AG04450 (cell line): Measurements from ENCODE around the gene CLCN1. TPM values are rescaled to one million over a fixed set of nuclear protein-coding genes. Genes with fewer than 3 reads are reported as not detected.
"Not testable (repeated sequence)": the region's sequence is repeated elsewhere in the genome, so short reads cannot be mapped to it uniquely, and the experiment has no call there.

Experiments
- CTCF ChIA-PET: fragments of 300-600, 350-600 bp; formaldehyde crosslinking; extraction: SDS; loops from one replicate; lab custom pipeline; 2022; ENCODE audit warnings: antibody characterized with exemption, inconsistent platforms; lab: Charles Lee
- POLR2A ChIA-PET: fragments of 350-600 bp; formaldehyde crosslinking; extraction: SDS; loops from one replicate; lab custom pipeline; 2021; ENCODE audit warnings: antibody characterized with exemption, inconsistent platforms; lab: Yijun Ruan, JAX
- DNase-seq: peaks from one replicate; pipeline ENCODE4 v3.0.0-alpha.2; 2011; ENCODE audit warnings: low read depth, low spot score
- H3K27ac ChIP-seq: one replicate; pipeline ENCODE4 v1.5.1; 2012; ENCODE audit warnings: low read depth, low read length, control low read depth
- H3K27me3 ChIP-seq: one replicate; pipeline ENCODE4 v1.6.0; 2012; ENCODE audit warnings: low read length; ENCODE audit not compliant: control insufficient read depth, insufficient read depth
- H3K4me3 ChIP-seq: 2 replicates; pipeline ENCODE4 v1.5.1; 2011; ENCODE audit warnings: mild to moderate bottlenecking, low read depth, low read length, control low read depth
- H3K9me3 ChIP-seq: 2 replicates; pipeline ENCODE4 v1.5.1; 2012; ENCODE audit warnings: low read length; ENCODE audit not compliant: control insufficient read depth, insufficient read depth
- polyA plus RNA-seq: library from polyadenylated mRNA; depleted of rRNA; stranded (reverse); fragments of >200 nt; gene quantifications from 2 replicates; pipeline ENCODE4 v1.2.3, GENCODE V29; 2011
- TF ChIP-seq, protein P1 (sequence below): IDR thresholded peaks from 2 replicates; pipeline ENCODE4 v1.5.1; 2011; ENCODE audit warnings: low read depth, low read length, control low read depth, inconsistent platforms

The CLCN1 gene
- polyA plus RNA-seq, 1 experiment = not detected

DNA sequence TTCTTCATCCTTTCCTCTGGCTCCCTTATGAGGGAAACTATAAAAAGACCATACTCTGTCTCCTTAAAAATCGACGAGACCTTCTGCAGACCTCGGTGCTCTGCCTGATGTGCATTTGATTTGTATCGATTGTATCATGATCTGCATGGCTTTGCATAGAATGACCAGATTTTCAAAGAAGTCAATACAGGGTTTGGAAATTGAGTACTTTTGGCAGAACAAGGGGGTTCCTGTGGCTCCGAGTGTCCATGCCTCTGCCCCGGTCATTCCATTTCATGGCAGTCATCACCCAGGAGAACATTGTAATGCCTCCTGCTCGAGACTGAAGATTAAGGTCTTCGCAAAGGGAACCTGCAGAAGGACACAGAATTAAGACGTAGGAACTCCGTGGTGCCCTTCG, 27.1 kb upstream of the CLCN1 start:
- Histone ChIP-seq H3K9me3 (peaks cover 8% of the 10 kb centered on the region), H3K27me3 (no peaks in the 10 kb centered on the region), H3K4me3 (peak overlapping the region; percentile 79), H3K27ac (peak overlapping the region; percentile 61)
- ChIA-PET POLR2A (interaction anchor here (1.0 to 1.5 kb wide), 4 partner anchors 9 to 103 kb away, joined by 3 to 6 read pairs (median 5); partner anchors contain the start of gene GSTK1), CTCF (interaction anchor here (0.6 to 1.7 kb wide), 4 partner anchors 12 to 128 kb away, joined by 3 to 11 read pairs (median 4); partner anchors contain the start of genes GSTK1 and ZYX)
- no peak for DNase-seq
- TF ChIP-seq, protein P1, sequence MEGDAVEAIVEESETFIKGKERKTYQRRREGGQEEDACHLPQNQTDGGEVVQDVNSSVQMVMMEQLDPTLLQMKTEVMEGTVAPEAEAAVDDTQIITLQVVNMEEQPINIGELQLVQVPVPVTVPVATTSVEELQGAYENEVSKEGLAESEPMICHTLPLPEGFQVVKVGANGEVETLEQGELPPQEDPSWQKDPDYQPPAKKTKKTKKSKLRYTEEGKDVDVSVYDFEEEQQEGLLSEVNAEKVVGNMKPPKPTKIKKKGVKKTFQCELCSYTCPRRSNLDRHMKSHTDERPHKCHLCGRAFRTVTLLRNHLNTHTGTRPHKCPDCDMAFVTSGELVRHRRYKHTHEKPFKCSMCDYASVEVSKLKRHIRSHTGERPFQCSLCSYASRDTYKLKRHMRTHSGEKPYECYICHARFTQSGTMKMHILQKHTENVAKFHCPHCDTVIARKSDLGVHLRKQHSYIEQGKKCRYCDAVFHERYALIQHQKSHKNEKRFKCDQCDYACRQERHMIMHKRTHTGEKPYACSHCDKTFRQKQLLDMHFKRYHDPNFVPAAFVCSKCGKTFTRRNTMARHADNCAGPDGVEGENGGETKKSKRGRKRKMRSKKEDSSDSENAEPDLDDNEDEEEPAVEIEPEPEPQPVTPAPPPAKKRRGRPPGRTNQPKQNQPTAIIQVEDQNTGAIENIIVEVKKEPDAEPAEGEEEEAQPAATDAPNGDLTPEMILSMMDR = no peak

DNA sequence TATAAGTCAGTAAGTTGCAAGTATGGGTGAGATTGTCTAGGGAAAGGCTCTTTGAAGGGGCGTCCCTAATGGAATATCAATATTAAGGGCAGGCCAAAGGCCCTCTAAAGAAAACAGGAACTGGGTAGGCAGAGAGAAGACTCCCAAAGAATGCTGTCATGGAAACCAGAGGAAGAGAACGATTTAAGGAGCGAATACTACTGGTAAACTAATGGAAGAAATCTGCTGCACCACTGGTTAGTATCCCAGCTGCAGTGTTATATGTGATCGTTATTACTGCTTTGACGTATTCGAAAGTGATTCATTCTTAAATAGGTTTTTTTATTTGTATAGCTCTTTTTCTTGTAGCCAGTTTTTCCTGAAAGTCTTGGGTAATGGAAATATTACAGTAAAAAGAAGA, 26.5 kb upstream of the CLCN1 start:
- no peak for DNase-seq
- no peaks in the 10 kb centered on the region for H3K27me3 ChIP-seq
- TF ChIP-seq, protein P1 = no peak
- no peak overlapping the region for H3K27ac ChIP-seq
- CTCF ChIA-PET = interaction anchor here (0.5 to 2.1 kb wide), 5 partner anchors 10 to 91 kb away, joined by 3 to 16 read pairs (median 4); no protein-coding TSS in a partner anchor
- POLR2A ChIA-PET = no interaction called here
- H3K9me3 ChIP-seq = peaks cover 8% of the 10 kb centered on the region
- H3K4me3 ChIP-seq = peak overlapping the region; percentile 79

DNA sequence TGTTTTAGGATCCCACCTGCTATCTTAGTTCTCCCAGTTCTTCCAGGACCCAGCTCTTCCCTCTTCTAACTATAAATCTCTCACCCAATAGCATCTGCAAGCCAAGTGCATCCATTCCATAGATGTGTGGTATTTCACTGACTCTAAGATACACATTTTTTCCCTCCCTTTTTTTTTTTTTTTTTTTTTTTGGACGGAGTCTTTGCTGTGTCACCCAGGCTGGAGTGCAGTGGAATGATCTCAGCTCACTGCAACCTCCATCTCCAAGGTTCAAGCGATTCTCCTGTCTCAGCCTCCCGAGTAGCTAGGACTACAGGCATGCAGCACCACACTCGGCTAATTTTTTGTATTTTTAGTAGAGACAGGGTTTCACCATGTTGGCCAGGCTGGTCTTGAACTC, 26.0 kb upstream of the CLCN1 start:
- DNase-seq, H3K27me3 ChIP-seq, POLR2A ChIA-PET, H3K27ac ChIP-seq, H3K9me3 ChIP-seq: not testable (repeated sequence)
- H3K4me3 ChIP-seq = peak overlapping the region; percentile 79
- CTCF ChIA-PET = interaction anchor here (0.7 to 2.1 kb wide), 4 partner anchors 10 to 74 kb away, joined by 3 to 16 read pairs (median 6); no protein-coding TSS in a partner anchor

DNA sequence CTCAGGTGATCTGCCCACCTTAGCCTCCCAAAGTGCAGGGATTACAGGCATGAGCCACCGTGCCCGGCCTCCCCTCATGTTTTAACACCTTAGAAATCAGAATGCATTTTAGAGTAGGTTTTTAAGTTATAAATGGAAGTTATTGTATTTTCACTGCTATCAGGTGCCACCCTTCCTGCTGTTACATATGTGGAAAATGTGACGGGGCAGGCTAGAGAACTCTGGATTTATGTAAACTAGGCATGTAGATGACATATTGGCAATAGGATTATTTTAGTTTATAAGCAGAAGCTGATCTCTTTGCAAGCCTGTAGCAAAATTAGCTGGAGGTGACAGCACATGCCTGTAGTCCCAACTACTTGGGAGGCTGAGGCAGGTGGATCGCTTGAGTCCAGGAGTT, 25.6 kb upstream of the CLCN1 start:
- H3K27me3 ChIP-seq = no peaks in the 10 kb centered on the region
- peak overlapping the region; percentile 10; the same call in 1 of the 2 replicates for H3K4me3 ChIP-seq
- no peak for DNase-seq
- TF ChIP-seq, protein P1 = no peak
- H3K27ac ChIP-seq = peak overlapping the region; percentile 31
- ChIA-PET POLR2A (no interaction called here), CTCF (interaction anchor here (0.7 to 2.1 kb wide), 3 partner anchors 9 to 50 kb away, joined by 3 to 9 read pairs (median 3); no protein-coding TSS in a partner anchor)
- peaks cover 8% of the 10 kb centered on the region for H3K9me3 ChIP-seq

DNA sequence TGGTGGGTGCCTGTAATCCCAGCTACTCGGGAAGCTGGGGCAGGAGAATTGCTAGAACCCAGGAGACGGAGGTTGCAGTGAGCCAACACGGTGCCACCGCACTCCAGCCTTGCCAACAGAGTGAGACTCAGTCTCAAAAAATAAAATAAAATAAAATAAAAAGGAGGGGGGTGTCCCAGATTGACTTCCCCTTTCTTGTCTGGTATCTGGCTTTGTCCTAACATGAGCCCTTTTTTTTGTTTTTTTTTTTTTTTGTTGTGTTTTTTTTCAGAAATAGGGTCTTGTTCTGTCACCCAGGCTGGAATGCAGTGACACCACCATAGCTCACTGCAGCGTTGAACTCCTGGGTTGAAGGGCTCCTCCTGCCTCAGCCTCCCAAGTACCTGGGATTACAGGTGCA, 23.0 kb upstream of the CLCN1 start:
- H3K27ac ChIP-seq = no peak overlapping the region
- TF ChIP-seq, protein P1 = no peak
- no peak for DNase-seq
- no peaks in the 10 kb centered on the region for H3K27me3 ChIP-seq
- POLR2A ChIA-PET = interaction anchor here (0.7 kb wide), 2 partner anchors 13 to 226 kb away, joined by 3 to 5 read pairs; no protein-coding TSS in a partner anchor
- H3K9me3 ChIP-seq = peaks cover 1% of the 10 kb centered on the region; the same call in 1 of the 2 replicates
- H3K4me3 ChIP-seq = no peak overlapping the region
- CTCF ChIA-PET = interaction anchor here (1.3 to 2.4 kb wide), 2 partner anchors 52 to 87 kb away, joined by 10 to 11 read pairs; no protein-coding TSS in a partner anchor
